ENCODE measurements around the gene BPIFB3.

The BPIFB3 gene

DNA sequence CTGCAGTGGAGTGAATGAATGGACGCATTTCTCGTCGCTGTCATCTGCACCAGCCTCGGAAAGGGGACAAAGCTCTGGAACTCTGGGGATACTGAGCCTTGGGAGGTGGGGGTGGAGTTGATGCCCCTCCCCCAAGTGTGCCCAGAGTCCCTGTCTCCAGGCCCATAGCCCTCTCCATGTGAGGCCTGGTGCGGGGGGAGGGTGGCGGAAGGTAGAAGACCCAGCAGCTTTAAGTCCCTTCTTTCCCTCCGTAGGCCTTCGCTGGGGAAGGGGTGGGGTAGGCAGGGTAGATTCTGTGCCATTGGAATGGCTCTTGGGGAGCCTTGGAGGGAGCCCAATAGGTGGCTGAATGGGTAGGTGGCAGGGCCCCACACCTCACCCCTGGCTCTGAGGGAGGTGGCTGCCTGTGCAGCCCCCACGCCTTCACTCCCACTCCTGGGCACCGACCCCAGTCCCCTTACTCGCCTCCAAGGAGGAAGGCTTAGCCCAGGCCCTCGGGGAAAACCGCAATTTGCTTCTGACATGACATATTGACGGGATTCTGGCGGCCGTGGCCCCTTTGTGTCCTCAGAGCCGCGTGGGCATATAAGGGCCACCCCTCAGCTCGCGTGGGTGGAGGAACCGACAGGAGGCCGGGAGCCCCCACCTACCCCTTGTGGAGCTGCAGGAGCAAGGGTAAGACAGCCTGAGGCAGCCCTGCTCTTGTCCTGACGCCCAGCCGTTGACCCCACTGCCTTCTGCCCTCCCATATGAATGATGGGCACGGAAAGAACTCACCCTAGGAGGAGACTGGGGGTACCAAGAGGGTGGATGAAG, at the start of gene BPIFB3:
BPIFB3 (plus strand) TSS at position 613 of the 816 bp plus-strand sequence. CDS start 1,533 bp downstream, outside the sequence.
- no peak for DNase-seq (ENCODE audit: low read depth in 1 of 2, low spot score in 1 of 2)

GRCh38 chr20:33004141-33004751, 49.5 kb upstream of the BPIFB3 start, which contains the start of gene SUN5:
Gene SUN5 (minus strand): TSS chr20:33004433. CDS start chr20:33004340, 93 bp downstream.
- DNase-seq (ENCODE audit: low read depth in 1 of 2, low spot score in 1 of 2), result no peak

GRCh38 chr20:33005132-33005566, 48.6 kb upstream of the BPIFB3 start:
- DNase-seq (ENCODE audit: low read depth in 1 of 2, low spot score in 1 of 2), result peak in 1 of 2 donors; percentile 39

DNA sequence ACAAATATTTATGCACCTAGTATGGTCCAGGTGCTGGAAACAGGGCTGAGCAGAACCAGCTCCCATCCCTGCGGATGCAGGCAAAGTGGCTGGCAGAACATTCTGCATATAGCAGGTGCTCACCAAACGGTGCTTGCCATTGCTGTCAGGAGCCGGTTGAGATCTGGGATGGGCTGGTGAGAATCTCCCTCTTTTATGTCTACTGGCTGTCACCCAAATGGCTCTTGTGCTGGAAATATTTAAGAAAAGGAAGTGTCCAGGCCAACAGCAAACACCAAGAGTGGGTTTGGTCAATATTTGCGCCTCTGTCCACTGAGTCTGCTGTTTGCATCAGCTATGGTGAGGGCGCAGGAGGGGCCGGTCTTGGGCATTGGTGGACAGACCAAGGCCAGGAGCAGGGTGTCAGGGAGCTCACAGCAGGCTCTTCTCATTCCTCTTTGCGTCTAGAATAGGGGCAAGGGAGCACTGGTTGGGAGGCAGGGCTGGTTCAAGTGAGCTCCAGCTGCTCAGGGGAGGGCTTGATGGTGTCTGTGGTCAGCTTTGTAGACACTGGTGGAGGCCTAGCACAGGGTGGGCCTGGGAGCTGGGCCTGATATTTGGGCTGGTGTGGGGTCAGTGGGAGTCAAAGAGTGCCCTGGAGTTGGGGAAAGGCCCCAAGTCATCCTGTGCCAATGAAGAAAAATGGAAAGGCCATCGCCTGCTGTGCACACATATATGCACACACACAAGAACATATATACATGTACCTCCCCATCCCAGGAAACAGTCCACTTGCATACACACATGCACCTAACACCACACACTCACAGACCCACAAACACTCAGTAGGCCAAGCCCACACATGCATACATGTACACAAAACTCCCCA, 47.6 kb upstream of the BPIFB3 start:
- no peak for DNase-seq (ENCODE audit: low read depth in 1 of 2, low spot score in 1 of 2)

GRCh38 chr20:33006776-33007375, 46.8 kb upstream of the BPIFB3 start:
- no peak for DNase-seq (ENCODE audit: low read depth in 1 of 2, low spot score in 1 of 2)

DNA sequence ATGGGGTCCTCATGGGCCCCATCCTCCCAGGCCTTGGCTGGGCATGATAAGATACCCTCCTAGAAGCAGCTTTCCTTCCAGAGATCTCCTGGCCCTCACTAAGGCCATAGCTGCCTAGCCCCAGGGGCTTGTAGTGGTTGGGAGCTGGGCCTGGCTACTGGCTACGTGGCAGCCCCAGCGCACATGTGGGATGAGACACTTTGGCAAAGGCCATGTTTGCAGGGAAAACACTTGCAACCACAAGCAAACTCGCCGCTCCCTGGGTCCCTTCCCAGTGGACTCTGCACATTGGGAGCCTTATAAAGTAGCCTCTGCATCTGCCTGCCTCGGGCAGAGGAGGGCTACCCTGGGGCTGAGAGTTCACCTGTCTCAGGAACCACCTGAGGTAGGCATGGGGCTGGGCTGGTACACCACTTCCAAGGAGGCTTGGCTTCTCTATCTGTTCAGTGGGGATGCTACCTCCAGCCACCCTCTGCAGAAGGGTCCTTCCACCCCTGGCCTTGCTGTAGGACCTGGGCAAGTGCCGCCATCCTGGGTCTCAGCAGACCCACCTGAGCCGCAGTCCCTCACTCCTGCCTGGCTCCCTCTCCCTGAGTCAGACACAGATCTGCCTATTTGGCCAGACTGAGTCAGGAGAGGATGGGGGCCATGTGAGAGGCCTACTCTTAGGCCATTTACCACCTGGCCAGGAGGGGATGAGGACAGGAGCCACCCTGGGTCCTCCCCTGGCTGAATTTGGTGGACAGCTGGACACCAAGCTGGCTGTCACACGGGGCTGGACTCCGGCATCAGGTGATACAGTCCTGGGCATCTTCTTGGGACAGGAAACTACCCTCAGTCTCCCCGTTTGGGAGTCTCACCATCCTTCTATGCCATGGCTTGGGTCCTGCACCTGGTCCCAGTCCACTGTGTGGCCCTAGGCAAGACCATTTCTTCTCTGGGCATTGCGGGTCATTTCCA, 46.0 kb upstream of the BPIFB3 start, which contains the start of gene BPIFB2:
BPIFB2 (plus strand) TSS at position 329 of the 960 bp plus-strand sequence. CDS start 871 bp downstream, outside the sequence.
- no peak for DNase-seq (ENCODE audit: low read depth in 1 of 2, low spot score in 1 of 2)

GRCh38 chr20:33008336-33009213, 45.1 kb upstream of the BPIFB3 start:
- no peak for DNase-seq (ENCODE audit: low read depth in 1 of 2, low spot score in 1 of 2)

- no peak for DNase-seq (ENCODE audit: low read depth in 1 of 2, low spot score in 1 of 2)
Observed at GRCh38 chr20:33009214-33010132, 44.2 kb upstream of the BPIFB3 start.

- DNase-seq (ENCODE audit: low read depth in 1 of 2, low spot score in 1 of 2), result no peak
Observed at GRCh38 chr20:33010133-33010504, 43.6 kb upstream of the BPIFB3 start.

- no peak for DNase-seq (ENCODE audit: low read depth in 1 of 2, low spot score in 1 of 2)
Observed at GRCh38 chr20:33010674-33011449, 42.8 kb upstream of the BPIFB3 start.

GRCh38 chr20:33012327-33013189, 41.1 kb upstream of the BPIFB3 start:
- DNase-seq (ENCODE audit: low read depth in 1 of 2, low spot score in 1 of 2), result no peak

DNA sequence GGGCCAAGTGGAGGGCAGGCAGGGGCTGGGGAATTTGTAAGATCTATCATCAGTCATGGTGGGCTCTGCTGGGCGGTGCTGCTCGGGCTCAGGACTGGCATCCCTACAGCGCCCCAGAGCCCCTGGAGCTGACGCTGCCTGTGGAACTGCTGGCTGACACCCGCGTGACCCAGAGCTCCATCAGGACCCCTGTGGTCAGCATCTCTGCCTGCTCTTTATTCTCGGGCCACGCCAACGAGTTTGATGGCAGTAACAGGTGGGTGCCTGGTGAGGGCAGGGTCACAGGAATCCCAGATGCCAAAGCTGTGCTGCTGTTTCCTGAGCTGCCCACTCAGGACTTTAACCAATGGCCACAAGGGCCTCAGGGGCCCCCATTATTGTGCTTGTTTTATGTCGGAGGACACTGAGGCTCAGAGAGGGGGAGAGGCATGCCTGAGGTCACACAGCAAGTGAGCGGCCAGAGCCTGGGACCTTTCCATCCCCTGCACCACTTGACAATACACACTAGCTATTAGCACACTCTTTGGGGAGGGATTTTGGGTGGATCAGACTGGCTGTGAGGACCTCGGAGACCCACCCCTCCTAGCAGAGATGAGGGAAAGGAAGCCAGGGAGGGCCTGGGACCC, 39.9 kb upstream of the BPIFB3 start:
- no peak for DNase-seq (ENCODE audit: low read depth in 1 of 2, low spot score in 1 of 2)

GRCh38 chr20:33014336-33015113, 39.2 kb upstream of the BPIFB3 start:
- DNase-seq (ENCODE audit: low read depth in 1 of 2, low spot score in 1 of 2), result no peak

GRCh38 chr20:33015114-33015484, 38.6 kb upstream of the BPIFB3 start:
- no peak for DNase-seq (ENCODE audit: low read depth in 1 of 2, low spot score in 1 of 2)
